Activated T-cell treated with anti-CD3 and anti-CD28 coated beads, Interleukin-2, amount 50 U/mL, for 72 hours (primary cell): Measurements from ENCODE around the gene EXOC3L4. TPM values are rescaled to one million over a fixed set of nuclear protein-coding genes. Genes with fewer than 3 reads are reported as not detected.
"Not testable (repeated sequence)": the region's sequence is repeated elsewhere in the genome, so short reads cannot be mapped to it uniquely, and the experiment has no call there.

ENCODE experiments used
- ATAC-seq, 2 donors: fragments of 150-1000 bp; cut with Tn5 transposase; replicated peaks in 1 of 2; 2 replicates each; pipeline ENCODE4 v1.10.0; 2021; ENCODE audit warnings: moderate library complexity in 2 of 2, mild to moderate bottlenecking in 1 of 2
- DNase-seq, 2 donors: peaks; one replicate each; pipeline ENCODE4 v3.0.0; 2021 to 2022; ENCODE audit warnings: mixed read lengths in 1 of 2
- H3K27ac Mint-ChIP-seq: one replicate; pipeline ENCODE4 v1.8.0; 2022; ENCODE audit warnings: mild to moderate bottlenecking, moderate library complexity, mixed read lengths
- H3K27me3 Mint-ChIP-seq: one replicate; pipeline ENCODE4 v1.8.0; 2022; ENCODE audit warnings: low read depth, mixed read lengths
- H3K36me3 Mint-ChIP-seq, 2 donors: one replicate each; pipeline ENCODE4 v1.8.0; 2022; ENCODE audit warnings: mixed read lengths in 2 of 2, mild to moderate bottlenecking in 1 of 2; ENCODE audit not compliant: insufficient read depth in 2 of 2
- H3K4me1 Mint-ChIP-seq: one replicate; pipeline ENCODE4 v1.8.0; 2022; ENCODE audit warnings: low read depth, mixed read lengths
- H3K4me3 Mint-ChIP-seq, 2 donors: one replicate each; pipeline ENCODE4 v1.8.0; 2022; ENCODE audit warnings: mild to moderate bottlenecking in 2 of 2, mixed read lengths in 2 of 2, moderate library complexity in 2 of 2
- H3K9me3 Mint-ChIP-seq, 2 donors: one replicate each; pipeline ENCODE4 v1.8.0; 2022; ENCODE audit warnings: mixed read lengths in 2 of 2
- total RNA-seq, 2 donors: library from RNA; stranded (reverse); gene quantifications; one replicate each; pipeline ENCODE4 v1.2.3, GENCODE V29; 2022

Gene EXOC3L4
- total RNA-seq, 2 donors from 2014 or later = not detected

DNA sequence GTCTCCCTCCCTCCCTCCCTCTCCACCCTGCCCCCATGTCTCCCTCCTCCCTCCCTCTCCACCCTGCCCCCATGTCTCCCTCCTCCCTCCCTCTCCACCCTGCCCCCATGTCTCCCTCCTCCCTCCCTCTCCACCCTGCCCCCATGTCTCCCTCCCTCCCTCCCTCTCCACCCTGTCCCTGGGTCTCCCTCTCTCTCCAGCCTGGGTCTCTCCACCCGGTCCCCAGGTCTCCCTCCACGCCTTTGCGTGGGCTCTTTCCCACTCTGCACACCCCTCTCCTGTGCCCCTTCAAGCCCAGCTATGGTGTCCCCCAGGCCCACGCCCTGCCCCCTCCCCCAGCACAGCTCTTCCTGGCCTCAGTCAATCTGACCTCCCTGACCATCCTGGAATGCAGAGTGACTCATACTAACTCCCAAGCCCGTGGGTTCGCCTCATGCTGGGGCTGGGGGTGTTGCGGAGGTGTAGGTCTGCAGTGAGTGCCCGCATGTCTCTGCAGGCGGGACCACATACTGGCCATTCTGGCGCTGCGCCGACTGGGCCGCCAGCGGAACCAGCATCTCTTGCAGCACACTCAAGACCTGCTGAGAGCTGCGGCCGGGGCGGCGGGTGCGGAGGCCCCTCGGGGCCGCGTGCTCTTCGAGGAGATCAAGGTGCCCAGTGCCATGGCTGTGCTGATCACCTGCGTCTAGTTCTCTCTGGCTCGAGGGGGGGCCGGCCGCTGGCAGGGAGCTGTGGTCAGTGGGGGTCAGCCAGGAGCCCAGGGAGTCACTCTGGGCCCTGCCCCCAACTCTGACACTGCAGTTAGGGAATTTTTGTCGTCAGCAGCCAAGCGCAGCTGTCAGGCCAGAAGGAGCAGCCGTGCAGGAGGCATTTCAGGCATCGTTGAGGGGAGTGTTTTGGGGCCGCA, 15.3 kb downstream of the EXOC3L4 start:
- H3K27ac Mint-ChIP-seq = no peak overlapping the region
- H3K4me3 Mint-ChIP-seq = no peak overlapping the region
- H3K27me3 Mint-ChIP-seq = peaks cover 12% of the 10 kb centered on the region
- H3K9me3 Mint-ChIP-seq = no peaks in the 10 kb centered on the region
- H3K4me1 Mint-ChIP-seq = peaks cover 19% of the 10 kb centered on the region
- no peak for DNase-seq
- H3K36me3 Mint-ChIP-seq = no peaks in the 10 kb centered on the region
- no peak for ATAC-seq

DNA sequence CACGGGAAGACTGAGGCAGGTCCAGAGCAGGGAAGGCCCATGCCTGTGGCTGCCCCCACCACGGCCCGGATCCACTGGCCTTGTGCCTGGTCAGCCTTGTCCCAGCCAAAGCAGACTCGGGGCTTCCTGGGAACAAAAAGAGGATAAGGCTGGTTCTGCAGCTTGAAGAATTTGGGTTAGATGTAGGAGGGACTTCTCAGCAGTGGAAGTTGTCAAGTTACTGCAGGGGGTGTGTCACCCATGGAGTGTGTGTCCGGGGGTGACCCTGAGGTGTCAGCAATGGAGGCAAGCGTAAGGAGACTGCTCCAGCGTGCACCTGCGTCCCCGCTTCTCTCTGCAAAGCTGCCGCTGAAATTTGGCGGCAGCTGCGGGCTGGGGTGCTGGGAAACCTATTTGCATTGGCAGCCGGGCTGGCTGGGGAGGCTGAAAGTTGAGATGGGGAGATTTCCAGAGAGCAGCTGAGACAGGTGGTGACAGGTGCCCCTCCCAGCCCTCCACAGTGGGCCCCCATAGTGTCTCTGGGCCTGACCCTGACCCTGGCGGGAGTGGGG, 16.2 kb downstream of the EXOC3L4 start:
- H3K4me3 Mint-ChIP-seq = no peak overlapping the region
- H3K36me3 Mint-ChIP-seq = no peaks in the 10 kb centered on the region
- ATAC-seq (no peak), DNase-seq (no peak)
- peak overlapping the region; percentile 63 for H3K27ac Mint-ChIP-seq
- no peaks in the 10 kb centered on the region for H3K9me3 Mint-ChIP-seq
- peaks cover 2% of the 10 kb centered on the region for H3K27me3 Mint-ChIP-seq
- peaks cover 14% of the 10 kb centered on the region for H3K4me1 Mint-ChIP-seq

DNA sequence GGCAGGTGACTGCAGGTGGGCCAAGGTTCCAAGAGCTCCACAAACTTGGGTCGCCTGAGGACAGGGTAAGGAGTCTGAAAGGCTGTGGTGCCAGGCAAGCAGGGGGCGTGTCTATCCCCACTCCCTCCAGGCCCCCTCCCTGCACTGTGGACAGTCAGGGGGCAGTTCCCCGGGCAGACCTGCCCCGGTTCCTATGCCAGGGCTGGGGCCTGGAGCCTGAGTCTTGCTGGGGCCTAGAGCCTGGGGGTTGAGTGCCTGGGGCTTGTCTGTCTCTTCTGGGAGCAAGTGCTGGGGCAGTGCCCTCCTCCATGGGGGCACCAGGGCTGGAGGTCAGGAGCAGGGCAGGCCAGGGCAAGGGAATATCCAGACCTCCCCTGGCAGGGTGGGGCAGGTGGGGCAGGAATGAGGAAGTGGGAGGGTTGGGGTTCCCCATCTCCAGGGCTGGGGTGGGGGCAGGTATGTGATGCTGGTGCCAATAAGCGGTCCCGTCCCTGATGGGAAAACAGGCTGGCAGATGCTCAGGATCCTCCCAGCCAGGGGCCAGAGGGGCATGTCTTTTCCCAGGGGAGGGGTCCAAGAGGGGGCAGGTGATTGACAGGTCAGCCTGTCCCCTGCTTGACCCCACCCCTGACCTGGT, 16.8 kb downstream of the EXOC3L4 start:
- H3K27ac Mint-ChIP-seq = no peak overlapping the region
- ATAC-seq (no peak), DNase-seq (no peak)
- H3K27me3 Mint-ChIP-seq = no peaks in the 10 kb centered on the region
- no peaks in the 10 kb centered on the region for H3K36me3 Mint-ChIP-seq
- H3K9me3 Mint-ChIP-seq = no peaks in the 10 kb centered on the region
- peaks cover 14% of the 10 kb centered on the region for H3K4me1 Mint-ChIP-seq
- no peak overlapping the region for H3K4me3 Mint-ChIP-seq

DNA sequence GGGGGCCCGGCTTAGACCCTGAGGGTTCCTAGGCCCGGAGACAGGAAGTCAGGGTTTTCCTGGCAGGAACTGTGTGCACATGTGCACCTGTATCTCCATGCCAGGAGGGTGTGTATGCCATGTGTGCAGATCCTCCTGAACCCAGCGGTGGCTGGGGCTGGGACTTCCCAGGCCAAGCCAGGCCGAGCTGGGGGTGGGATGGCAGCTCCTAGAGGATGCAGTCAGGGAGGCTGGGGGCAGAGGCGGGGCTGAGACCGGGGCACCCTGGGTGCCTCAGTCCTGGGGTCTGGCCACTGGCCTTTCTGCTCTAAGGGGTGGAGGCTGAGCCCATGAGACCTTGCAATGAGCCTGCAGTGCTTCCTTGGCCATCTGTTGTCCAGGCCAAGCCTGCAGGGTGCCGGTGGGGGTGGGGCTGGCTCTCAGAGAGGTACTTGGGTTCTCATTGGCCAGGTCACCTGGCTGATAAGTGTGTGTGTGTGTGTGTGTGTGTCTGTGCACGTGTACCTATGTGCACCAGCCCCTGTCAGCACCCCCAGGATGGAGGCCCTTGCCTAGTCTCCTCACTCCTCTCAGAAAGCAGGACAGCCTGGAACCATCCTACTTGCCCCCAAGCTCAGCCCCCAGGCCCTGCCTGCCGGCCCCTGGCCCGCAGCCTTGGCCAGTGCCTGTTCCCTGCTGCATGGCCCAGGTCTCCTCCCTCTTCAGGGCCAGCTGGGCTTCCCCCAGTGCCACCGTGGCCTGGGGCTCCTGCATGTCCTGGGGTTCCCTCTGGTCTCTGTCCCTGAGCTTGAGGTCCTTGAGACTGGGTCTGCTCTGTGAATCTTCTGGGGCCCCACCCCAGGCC, 18.1 kb downstream of the EXOC3L4 start:
- H3K4me1 Mint-ChIP-seq = peaks cover 14% of the 10 kb centered on the region
- no peak overlapping the region for H3K27ac Mint-ChIP-seq
- DNase-seq = no peak
- ATAC-seq = no peak
- no peak overlapping the region for H3K4me3 Mint-ChIP-seq
- H3K36me3 Mint-ChIP-seq = no peaks in the 10 kb centered on the region
- no peaks in the 10 kb centered on the region for H3K9me3 Mint-ChIP-seq
- H3K27me3 Mint-ChIP-seq = no peaks in the 10 kb centered on the region

DNA sequence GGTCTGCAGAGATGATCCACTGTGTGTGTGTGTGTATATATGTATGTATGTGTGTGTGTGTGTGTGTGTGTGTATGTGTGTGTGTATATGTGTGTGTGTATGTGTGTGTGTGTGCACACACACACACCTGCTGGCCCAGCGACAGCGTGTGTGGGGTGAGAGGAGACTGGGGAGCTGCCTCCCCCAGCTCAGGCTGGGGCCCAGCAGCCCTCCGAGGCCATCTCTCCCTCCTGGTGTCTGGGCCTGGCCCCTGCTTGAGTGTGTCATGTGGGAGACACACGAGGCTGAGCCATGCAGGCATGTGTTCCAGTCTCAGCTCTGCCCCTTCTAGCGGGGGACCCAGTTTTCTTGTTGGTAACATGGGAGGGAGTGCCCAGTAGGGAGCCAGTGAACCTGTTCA, 18.8 kb downstream of the EXOC3L4 start:
- ATAC-seq (no peak), DNase-seq (no peak)
- Mint-ChIP-seq H3K27me3 (no peaks in the 10 kb centered on the region), H3K36me3 (no peaks in the 10 kb centered on the region), H3K9me3 (no peaks in the 10 kb centered on the region), H3K4me3 (no peak overlapping the region), H3K27ac (no peak overlapping the region), H3K4me1 (peaks cover 14% of the 10 kb centered on the region)

DNA sequence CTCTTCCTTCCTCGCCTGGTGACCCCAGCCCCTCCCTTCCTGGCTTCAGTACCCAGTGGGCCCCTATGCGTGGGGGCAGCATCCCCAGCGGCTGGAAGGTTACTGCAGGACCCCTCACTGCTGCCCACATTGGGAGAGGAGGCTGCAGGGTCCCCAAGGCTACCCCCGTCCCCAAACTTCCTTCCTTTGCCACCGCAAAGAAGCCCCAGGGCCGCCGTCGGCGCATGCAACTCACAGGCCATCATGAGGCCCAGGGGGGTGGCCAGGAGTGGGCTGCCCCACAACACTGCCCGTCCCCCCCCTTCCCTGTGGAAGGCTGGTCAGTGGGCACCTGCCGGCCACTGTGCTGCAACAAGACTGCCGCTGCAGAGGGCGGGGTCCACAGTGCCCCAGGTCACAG, 19.2 kb downstream of the EXOC3L4 start:
- Mint-ChIP-seq H3K27ac (no peak overlapping the region), H3K36me3 (no peaks in the 10 kb centered on the region), H3K9me3 (no peaks in the 10 kb centered on the region), H3K27me3 (no peaks in the 10 kb centered on the region), H3K4me3 (no peak overlapping the region), H3K4me1 (peaks cover 12% of the 10 kb centered on the region)
- no peak for DNase-seq
- ATAC-seq = no peak

DNA sequence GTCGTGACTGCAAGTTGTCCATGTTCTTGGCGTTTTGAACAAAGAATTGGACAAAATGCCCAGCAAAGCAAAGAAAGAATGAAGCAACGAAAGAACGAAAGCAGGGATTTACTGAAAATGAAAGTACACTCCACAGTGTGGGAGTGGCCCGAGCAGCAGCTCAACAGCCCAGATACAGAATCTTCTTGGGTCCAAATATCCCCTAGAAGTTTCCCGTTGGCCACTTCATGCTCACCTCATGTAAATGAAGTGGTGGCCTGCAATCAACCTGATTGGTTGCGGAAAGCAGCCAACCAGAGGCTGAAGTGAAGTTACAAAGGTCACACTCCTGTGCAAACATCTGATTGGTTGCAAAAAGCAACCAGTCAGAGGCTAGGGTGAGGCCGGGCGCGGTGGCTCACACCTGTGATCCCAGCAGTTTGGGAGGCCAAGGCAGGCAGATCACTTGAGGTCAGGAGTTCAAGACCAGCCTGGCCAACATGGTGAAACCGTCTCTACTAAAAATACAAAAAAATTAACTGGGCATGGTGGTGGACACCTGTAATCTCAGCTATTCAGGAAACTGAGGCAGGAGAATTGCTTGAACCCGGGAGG, 20.7 kb downstream of the EXOC3L4 start:
- not testable (repeated sequence) for H3K27me3 Mint-ChIP-seq, H3K4me1 Mint-ChIP-seq, H3K36me3 Mint-ChIP-seq, H3K9me3 Mint-ChIP-seq
- ATAC-seq (peak; percentile 51 to 53), DNase-seq (peak in 1 of 2 donors; percentile 23)
- peak overlapping the region in 1 of 2 donors; percentile 75 for H3K4me3 Mint-ChIP-seq
- H3K27ac Mint-ChIP-seq = peak overlapping the region; percentile 73

DNA sequence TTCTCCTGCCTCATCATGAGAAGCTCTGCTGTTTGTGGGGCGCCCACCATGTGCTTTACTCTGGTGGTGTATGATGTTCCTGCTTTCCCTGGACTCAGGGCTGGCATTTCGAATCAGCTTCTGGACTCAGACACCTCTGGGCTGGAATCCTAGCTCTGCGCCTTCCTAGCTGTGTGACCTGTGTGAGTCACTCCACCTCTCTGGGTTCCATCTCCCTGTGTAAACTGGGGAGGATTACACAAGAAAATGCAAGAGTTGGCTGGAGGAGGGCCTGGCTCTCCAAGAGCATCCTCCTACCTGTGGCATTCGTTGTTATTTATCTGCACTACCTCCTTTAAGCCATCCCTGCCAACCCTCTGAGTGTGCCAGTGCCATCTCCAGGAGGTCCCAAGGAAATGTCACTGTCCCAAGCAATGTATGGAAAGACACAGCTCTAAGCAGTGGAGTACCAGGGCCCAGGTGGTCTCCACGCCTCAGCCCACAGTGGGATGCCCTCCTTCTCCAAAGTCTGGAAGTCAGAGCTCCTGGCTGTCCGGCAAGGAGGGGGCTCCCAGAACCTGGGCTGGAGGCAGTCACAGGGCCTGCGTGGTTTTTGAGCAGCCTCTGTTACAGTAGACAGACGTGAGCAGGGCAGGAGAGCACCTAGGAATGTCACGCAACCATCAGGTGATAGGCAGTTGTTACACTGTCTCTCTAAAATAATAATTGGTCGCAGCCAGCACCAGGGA, 21.5 kb downstream of the EXOC3L4 start:
- Mint-ChIP-seq H3K9me3 (no peaks in the 10 kb centered on the region), H3K36me3 (no peaks in the 10 kb centered on the region), H3K27ac (no peak overlapping the region), H3K4me1 (peaks cover 10% of the 10 kb centered on the region), H3K27me3 (peaks cover 13% of the 10 kb centered on the region), H3K4me3 (no peak overlapping the region)
- DNase-seq (no peak), ATAC-seq (no peak)

DNA sequence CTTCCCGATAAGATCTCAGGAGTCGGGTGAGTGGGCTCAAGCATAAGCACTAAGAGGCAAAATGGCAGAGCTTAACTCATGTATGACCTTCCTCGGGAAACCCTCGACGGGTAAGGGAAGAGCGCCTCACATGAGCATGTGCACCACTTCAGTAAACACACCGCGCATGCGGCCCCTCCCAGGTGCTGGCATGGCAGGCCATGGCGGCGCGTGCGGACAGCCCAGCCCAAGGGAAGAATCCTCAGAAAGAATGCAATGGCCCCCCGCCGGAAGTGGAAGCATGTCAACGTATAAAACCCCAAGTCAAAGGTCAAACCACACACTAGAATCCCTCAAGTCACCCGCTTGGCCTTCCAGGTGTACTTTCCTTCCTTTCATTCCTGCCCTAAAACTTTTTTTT, 22.1 kb downstream of the EXOC3L4 start:
- Mint-ChIP-seq H3K27me3 (peaks cover 20% of the 10 kb centered on the region), H3K4me1 (peaks cover 10% of the 10 kb centered on the region), H3K27ac (no peak overlapping the region), H3K9me3 (no peaks in the 10 kb centered on the region), H3K4me3 (no peak overlapping the region), H3K36me3 (no peaks in the 10 kb centered on the region)
- no peak for DNase-seq
- ATAC-seq = no peak

DNA sequence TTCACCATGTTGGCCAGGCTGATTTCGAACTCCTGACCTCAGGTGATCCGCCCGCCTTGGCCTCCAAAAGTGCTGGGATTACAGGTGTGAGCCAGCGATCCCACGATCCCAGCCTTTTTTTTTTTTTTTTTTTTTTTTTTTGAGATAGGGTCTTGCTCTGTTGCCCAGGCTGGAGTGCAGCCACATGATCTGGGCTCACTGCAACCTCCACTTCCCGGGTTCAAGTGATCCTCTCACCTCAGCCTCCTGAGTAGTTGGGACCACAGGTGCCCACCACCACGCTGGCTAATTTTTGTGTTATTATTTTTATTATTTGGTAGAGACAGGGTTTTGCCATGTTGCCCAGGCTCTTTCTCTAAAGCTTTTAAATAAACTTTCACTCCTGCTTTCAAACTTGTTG, 23.0 kb downstream of the EXOC3L4 start:
- DNase-seq, H3K9me3 Mint-ChIP-seq, H3K27ac Mint-ChIP-seq, ATAC-seq, H3K36me3 Mint-ChIP-seq, H3K4me3 Mint-ChIP-seq: not testable (repeated sequence)
- Mint-ChIP-seq H3K27me3 (peaks cover 21% of the 10 kb centered on the region), H3K4me1 (peaks cover 16% of the 10 kb centered on the region)

DNA sequence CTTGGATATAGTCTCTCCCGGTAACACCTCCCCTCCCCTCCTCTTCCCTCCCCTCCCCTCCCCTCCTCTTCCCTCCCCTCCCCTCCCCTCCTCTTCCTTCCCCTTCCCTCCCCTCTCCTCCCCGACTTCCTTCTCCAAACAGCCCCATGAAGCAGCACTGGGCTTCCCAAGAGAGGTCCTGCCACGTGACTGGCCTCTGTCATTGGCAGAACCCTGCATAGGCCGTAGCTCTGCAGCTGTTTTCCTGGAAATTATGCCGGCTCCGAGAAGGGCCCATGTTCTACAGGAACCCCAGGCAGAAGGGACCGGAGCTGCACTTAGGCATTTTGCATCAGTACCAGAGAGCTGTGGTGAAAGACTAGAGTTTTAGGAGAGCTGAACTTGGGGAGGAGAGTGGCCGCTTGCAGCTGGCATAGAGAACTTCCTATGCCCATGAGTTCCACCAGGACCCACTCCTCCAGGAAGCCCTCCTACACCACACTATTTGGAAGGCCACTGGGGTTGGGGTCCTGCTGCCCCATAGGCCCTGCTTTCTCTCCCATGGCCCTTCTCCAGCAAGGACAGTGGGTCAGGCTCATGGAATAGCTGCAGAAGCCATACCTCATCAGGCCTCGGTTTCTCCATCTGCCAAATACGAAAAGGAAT, 23.6 kb downstream of the EXOC3L4 start:
- H3K27me3 Mint-ChIP-seq = peaks cover 21% of the 10 kb centered on the region
- H3K9me3 Mint-ChIP-seq = no peaks in the 10 kb centered on the region
- H3K27ac Mint-ChIP-seq = no peak overlapping the region
- no peaks in the 10 kb centered on the region for H3K36me3 Mint-ChIP-seq
- ATAC-seq = no peak
- H3K4me1 Mint-ChIP-seq = peaks cover 16% of the 10 kb centered on the region
- no peak for DNase-seq
- no peak overlapping the region for H3K4me3 Mint-ChIP-seq
